Cerebellar cortex (tissue), 1 donor: ENCODE measurements around the gene TBC1D1.
A peak's percentile ranks its signal among the peaks of the same experiment; 100 is the strongest.

ENCODE experiments used
- DNase-seq: peaks from one replicate; pipeline ENCODE4 v3.0.0-alpha.2; 2015; ENCODE audit warnings: low spot score

Gene TBC1D1

GRCh38 chr4:38176165-38176564 is 285.3 kb downstream of the TBC1D1 start:
- no peak for DNase-seq

GRCh38 chr4:38177035-38177546 is 286.2 kb downstream of the TBC1D1 start:
- DNase-seq, result no peak

GRCh38 chr4:38177641-38178391 is 286.9 kb downstream of the TBC1D1 start:
- no peak for DNase-seq

GRCh38 chr4:38178392-38178995 is 287.6 kb downstream of the TBC1D1 start:
- no peak for DNase-seq

GRCh38 chr4:38179690-38180377 is 288.9 kb downstream of the TBC1D1 start:
- peak; percentile 73 for DNase-seq

DNA sequence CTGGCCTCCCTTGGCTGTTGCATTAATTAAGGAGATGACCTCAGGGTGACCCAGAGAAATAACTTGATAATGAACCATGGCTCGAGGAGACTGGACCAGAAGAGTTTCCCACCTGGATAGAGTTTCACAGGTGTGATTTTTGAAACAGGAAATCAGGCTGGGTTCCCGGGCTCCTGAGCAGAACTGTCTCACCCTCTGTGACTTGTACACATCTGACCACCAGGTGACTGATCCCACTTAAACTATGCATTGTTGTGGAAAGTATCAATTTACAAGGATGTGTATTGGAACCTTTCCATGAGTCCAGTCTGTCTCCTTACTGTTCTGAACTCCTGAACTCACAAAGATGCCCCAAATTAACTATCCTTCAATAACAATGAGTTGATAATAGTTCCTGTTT is 289.6 kb downstream of the TBC1D1 start:
- DNase-seq, result no peak

- no peak for DNase-seq
These were observed 290.4 kb downstream of the TBC1D1 start for GRCh38 chr4:38181286-38181685.

GRCh38 chr4:38182334-38182998 is 291.6 kb downstream of the TBC1D1 start:
- DNase-seq, result no peak

DNA sequence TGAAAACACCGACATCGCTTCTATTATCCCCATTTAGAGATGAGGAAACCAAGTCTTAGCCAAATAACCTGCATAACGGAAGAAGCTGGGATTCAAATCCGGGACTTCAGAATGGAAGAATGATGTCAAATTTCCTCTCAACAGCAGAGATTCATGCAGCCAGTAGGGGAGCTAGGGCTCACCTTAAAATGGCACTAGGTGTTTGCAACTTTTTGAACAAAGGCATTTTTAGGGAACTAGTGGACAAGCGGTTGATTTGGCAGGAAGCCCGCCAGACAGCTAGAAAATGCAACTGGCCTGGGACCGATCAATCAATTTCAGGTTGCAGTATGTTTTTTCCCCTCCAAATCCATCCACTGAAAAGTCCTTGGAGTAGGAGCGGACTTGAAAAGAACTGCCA is 293.5 kb downstream of the TBC1D1 start:
- no peak for DNase-seq

DNA sequence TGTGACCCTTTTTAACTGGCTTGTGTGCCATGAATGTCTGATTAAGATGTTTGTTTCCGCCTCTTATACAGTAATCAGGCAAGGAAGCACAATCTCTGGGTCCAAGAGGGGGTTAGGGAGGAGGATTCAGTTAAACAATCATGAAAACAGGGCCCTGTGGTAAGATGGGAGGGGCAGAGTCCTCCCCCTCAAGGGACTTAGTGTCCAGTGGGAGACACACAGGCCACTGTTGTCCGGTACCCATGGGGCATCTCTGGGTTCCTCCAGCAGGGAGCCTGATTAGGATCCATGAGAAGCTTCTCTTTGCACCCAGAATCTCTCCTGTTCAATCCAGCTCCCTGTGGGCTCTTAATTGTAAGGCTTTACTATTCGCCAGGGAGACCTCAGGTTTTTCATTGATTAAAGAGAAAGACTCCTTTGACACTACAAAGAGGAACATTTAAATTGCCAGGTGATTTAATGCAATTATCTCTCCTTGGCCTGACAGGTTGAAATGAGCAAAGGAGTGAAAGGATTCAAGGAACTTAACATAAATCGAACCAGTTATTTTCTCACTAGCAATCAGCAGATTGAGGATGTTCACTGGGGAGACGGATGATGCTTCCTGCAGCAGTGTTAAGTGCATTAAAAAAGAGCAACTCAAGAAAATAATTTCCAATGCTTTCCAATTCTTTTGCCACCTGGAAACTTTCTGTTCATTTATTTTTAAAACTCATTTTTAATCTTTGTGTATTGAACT is 294.7 kb downstream of the TBC1D1 start:
- no peak for DNase-seq

- no peak for DNase-seq
These were observed 297.3 kb downstream of the TBC1D1 start for GRCh38 chr4:38188136-38188535.

- no peak for DNase-seq
These were observed 297.8 kb downstream of the TBC1D1 start for GRCh38 chr4:38188631-38189101.
